ENCODE results near the gene CCDC63. TPM values are rescaled to one million over a fixed set of nuclear protein-coding genes. Genes with fewer than 3 reads are reported as not detected.

The CCDC63 gene
- total RNA-seq, 1 donor: not detected

DNA sequence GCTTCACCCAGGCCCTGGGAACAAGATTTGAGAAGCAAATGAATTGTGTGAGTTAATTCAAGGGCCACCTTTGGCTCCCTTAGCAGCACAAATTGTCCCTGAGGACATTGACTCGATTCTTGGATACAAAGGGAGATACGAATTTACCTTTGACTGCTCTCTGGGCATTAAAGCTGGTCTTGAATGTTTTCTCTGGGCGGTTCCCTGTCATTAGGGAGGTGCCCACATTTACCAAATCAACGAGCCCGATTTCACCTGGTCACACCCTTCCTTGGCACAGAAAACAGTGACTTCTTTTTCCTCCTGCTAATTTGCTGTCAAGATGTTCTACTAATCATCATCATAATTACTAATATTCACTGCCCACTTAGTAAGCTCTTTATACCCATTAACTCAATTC lies 27.1 kb upstream of the CCDC63 start:
- DNase-seq (ENCODE audit: low read depth): no peak
- TF ChIP-seq, protein P1, sequence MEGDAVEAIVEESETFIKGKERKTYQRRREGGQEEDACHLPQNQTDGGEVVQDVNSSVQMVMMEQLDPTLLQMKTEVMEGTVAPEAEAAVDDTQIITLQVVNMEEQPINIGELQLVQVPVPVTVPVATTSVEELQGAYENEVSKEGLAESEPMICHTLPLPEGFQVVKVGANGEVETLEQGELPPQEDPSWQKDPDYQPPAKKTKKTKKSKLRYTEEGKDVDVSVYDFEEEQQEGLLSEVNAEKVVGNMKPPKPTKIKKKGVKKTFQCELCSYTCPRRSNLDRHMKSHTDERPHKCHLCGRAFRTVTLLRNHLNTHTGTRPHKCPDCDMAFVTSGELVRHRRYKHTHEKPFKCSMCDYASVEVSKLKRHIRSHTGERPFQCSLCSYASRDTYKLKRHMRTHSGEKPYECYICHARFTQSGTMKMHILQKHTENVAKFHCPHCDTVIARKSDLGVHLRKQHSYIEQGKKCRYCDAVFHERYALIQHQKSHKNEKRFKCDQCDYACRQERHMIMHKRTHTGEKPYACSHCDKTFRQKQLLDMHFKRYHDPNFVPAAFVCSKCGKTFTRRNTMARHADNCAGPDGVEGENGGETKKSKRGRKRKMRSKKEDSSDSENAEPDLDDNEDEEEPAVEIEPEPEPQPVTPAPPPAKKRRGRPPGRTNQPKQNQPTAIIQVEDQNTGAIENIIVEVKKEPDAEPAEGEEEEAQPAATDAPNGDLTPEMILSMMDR (IDR thresholded peaks at IDR 0.05; ENCODE audit: insufficient read depth, low read length): no peak
- no peak overlapping the region for H3K4me3 ChIP-seq (ENCODE audit: low read depth, low read length)

DNA sequence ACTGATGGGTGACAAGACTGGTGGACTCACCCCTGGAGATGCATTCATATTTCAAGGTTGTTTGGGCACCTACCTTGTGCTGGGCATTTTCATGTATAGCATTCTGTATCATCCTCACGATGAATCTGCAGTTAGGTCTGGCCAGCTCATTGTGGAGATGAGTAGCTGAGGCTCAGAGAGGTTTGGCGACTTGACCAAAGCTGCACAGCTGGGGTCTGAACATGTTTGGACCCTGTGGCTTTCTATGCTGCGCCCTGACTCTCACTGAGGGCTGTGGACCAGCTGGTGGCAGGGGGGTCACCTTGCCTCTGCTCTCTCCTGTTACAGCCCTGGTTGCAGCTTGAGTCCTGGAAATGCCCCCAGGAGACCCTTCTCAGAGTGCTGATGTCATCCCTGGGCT lies 24.9 kb upstream of the CCDC63 start:
- DNase-seq (ENCODE audit: low read depth): no peak
- TF ChIP-seq, protein P1 (IDR thresholded peaks at IDR 0.05; ENCODE audit: insufficient read depth, low read length): no peak
- no peak overlapping the region for H3K4me3 ChIP-seq (ENCODE audit: low read depth, low read length)

DNA sequence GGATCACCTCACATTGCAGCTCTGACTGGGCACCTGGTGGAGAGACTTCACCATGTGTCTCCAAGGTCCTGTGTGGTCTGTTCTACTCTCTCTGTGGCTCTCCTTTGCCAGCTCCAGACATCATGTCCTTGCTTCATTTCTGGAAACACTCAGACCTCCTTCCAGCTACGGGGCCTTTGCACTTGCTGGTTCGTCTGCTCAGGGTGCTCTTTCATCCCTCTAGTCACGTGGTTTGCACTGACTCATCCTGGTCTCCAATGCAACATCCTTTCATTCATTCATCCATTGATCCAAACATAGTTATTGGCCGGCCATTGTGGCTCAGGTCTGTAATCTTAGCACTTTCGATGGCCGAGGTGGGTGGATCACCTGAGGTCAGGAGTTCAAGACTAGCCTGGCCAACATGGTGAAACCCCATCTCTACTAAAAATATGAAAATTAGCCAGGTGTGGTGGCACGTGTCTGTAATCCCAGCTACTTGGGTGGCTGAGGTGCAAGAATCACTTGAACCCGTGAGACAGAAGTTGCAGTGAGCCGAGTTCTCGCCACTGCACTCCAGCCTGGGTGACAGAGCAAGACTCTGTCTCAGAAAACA lies 23.9 kb upstream of the CCDC63 start:
- H3K4me3 ChIP-seq (ENCODE audit: low read depth, low read length): no peak overlapping the region
- no peak for DNase-seq (ENCODE audit: low read depth)
- TF ChIP-seq, protein P1 (IDR thresholded peaks at IDR 0.05; ENCODE audit: insufficient read depth, low read length): no peak

DNA sequence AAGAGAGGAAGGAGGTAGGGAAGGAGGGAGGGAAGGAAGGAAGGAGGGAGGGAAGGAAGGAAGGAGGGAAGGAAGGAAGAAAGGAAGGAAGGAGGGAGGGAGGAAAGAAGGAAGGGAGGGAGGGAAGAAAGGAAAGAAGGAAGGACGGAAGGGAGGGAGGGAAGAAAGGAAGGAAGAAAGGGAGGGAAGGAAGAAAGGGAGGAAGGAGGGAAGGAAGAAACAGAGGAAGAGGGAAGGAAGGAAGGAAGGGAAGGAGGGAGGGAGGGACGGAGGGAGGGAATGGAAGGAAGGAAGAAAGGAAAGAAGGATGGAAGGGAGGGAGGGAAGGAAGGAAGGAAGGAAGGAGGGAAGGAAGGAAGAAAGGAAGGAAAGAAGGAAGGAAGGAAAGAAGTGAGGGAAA lies 22.4 kb upstream of the CCDC63 start:
- H3K4me3 ChIP-seq (ENCODE audit: low read depth, low read length): no peak overlapping the region
- TF ChIP-seq, protein P1 (IDR thresholded peaks at IDR 0.05; ENCODE audit: insufficient read depth, low read length): no peak
- no peak for DNase-seq (ENCODE audit: low read depth)

DNA sequence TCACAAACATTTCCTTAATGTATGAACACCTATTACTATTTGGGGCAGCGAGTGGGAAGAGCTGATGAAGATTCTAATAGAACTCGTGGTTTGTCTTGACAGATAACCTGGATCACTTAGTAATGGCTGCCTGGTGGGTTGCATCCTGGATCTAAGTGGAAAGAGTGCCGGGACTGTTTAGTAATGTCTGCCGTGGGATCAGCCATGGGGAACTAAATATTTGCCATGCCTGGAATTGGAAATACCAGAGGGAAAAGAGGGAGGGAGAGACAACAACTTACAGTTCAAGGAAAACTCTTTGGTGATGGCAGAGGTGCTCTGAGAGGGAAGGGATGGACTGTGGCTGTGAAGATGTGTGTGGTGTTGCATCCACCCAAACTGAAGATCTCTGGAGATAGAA lies 21.3 kb upstream of the CCDC63 start:
- TF ChIP-seq, protein P1 (IDR thresholded peaks at IDR 0.05; ENCODE audit: insufficient read depth, low read length): no peak
- H3K4me3 ChIP-seq (ENCODE audit: low read depth, low read length): no peak overlapping the region
- DNase-seq (ENCODE audit: low read depth): no peak

DNA sequence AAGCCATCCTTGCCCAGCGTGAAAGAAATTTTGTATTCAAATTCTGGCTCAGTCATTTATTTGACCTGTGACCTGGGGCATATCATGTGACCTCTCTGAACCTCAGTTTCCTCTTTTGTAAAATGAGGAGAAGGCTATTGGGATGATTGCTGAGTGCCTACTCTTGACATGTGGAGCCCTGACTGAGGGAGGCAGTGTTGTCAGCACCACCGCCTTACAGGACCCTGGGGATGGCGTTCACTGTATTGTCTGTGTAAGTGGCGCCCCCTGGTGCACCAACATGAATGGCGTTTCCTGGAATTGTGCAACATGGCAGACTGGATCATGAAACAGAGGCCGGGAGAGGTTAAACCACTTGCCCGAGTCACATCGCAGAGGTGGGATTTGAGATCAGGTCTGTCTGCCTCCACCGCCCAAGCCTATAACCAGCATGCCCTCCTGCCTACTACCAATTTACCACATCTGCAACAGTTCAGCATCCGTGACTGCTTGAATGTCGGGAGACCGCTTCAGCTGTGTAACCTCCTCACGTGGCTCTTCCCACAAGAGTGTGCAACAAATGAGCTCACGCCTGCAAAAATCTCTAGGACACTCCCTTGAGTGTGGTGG lies 20.1 kb upstream of the CCDC63 start:
- H3K4me3 ChIP-seq (ENCODE audit: low read depth, low read length): peak overlapping the region; percentile 31
- DNase-seq (ENCODE audit: low read depth): peak; percentile 72
- TF ChIP-seq, protein P1 (IDR thresholded peaks at IDR 0.05; ENCODE audit: insufficient read depth, low read length): peak; percentile 72

DNA sequence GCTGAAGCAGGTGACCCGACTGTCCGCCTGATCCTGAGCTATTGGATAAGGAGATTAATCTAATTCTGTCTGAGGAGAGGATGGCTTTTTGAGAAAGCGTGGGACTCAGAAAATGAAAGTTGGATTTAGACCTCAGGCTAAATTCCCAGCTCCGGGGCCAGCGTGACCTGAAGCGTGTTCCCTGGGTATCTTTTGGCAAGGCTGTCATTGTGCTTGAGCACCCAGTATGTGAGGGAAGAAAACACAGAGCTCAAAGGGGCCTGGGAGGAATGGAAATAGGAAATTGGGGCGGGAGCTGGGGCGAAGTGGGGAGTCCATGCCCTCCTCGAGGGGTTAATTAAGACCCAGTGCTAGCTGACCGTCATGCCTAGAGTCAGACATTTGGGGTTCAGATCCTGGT lies 17.5 kb upstream of the CCDC63 start:
- no peak for DNase-seq (ENCODE audit: low read depth)
- H3K4me3 ChIP-seq (ENCODE audit: low read depth, low read length): no peak overlapping the region
- TF ChIP-seq, protein P1 (IDR thresholded peaks at IDR 0.05; ENCODE audit: insufficient read depth, low read length): no peak
